HG02884 (cell line): ENCODE measurements around the gene TAGLN.

Experiments
- ATAC-seq: cut with Tn5 transposase; IDR thresholded peaks from one replicate; pipeline ENCODE4 v1.9.1; 2021; ENCODE audit warnings: mild to moderate bottlenecking, moderate library complexity; ENCODE audit not compliant: unreplicated experiment

Gene TAGLN

GRCh38 chr11:117212697-117213355, 13.7 kb downstream of the TAGLN start:
- ATAC-seq: no peak

- ATAC-seq: no peak
These were observed 15.4 kb downstream of the TAGLN start for GRCh38 chr11:117214404-117215110.

- no peak for ATAC-seq
These were observed 18.2 kb downstream of the TAGLN start for GRCh38 chr11:117217141-117218084.

- ATAC-seq: no peak
These were observed 19.2 kb downstream of the TAGLN start for GRCh38 chr11:117218133-117218915.

GRCh38 chr11:117219001-117219400, 19.8 kb downstream of the TAGLN start:
- ATAC-seq: no peak

- no peak for ATAC-seq
These were observed 20.3 kb downstream of the TAGLN start for GRCh38 chr11:117219455-117219854.

GRCh38 chr11:117219995-117220394, 20.8 kb downstream of the TAGLN start:
- no peak for ATAC-seq

GRCh38 chr11:117220568-117220967, 21.4 kb downstream of the TAGLN start:
- no peak for ATAC-seq

GRCh38 chr11:117220999-117221774, 22.0 kb downstream of the TAGLN start:
- ATAC-seq: no peak

GRCh38 chr11:117221775-117222517, 22.8 kb downstream of the TAGLN start:
- no peak for ATAC-seq

GRCh38 chr11:117222991-117223740, 24.0 kb downstream of the TAGLN start:
- ATAC-seq: no peak

GRCh38 chr11:117223741-117224689, 24.8 kb downstream of the TAGLN start:
- ATAC-seq: no peak

- no peak for ATAC-seq
These were observed 26.5 kb downstream of the TAGLN start for GRCh38 chr11:117225553-117226170.

GRCh38 chr11:117226388-117227385, 27.5 kb downstream of the TAGLN start:
- peak; percentile 46 for ATAC-seq

GRCh38 chr11:117228091-117228490, 28.9 kb downstream of the TAGLN start:
- no peak for ATAC-seq

GRCh38 chr11:117229411-117229810, 30.2 kb downstream of the TAGLN start:
- ATAC-seq: no peak
